ENCODE data around the gene MBNL1. TPM values are rescaled to one million over a fixed set of nuclear protein-coding genes. Genes with fewer than 3 reads are reported as not detected.
"Not testable (repeated sequence)": the region's sequence is repeated elsewhere in the genome, so short reads cannot be mapped to it uniquely, and the experiment has no call there.

MBNL1 gene
- polyA plus RNA-seq, 3 donors: 17.5 to 80.9 (median 65.6) TPM

DNA sequence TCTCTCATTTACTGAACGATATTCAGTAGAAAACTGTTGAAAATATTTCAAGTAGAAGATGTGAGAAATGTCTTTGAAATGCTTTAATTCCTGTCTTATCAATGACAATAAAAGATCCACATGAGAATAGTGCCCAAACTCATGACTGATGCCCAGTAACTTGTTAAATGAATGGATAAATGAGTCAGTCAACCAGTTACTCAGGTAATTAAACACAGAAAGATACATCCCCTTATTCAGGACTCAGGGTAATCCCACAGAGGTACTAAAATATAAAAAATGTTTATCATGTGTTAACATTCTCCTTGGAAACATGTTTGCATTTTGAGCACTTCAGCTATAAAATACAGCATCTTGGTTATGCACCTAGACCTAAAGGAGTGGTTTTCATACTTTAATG is 169.5 kb downstream of the MBNL1 start:
- H3K27ac ChIP-seq (ENCODE audit: low read depth, low read length): no peak overlapping the region
- 92 to 98% (median 95%) methylated on average over 1 of the region's 1 CpG for WGBS, 3 donors

DNA sequence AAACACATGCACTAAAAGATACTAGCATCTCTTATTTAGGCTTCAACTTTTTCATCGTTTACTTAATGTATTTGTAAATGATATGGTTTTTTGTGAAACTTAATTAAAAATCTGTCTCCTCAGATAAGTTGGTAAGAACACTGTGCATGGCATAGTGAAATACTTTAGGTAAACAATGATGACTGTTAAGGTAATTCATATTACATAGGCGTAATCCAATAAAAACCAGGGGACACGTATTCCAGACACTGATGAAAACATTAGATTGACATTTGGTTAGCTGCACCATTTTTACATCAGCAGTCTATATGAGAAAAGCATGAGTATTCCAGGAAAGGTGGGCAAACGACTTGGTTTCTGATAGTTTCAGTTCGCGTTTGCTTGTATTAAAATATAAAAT is 170.0 kb downstream of the MBNL1 start:
- H3K27ac ChIP-seq (ENCODE audit: low read depth, low read length): no peak overlapping the region
- 80 to 82% (median 81%) methylated on average over 6 of the region's 6 CpGs for WGBS, 3 donors

DNA sequence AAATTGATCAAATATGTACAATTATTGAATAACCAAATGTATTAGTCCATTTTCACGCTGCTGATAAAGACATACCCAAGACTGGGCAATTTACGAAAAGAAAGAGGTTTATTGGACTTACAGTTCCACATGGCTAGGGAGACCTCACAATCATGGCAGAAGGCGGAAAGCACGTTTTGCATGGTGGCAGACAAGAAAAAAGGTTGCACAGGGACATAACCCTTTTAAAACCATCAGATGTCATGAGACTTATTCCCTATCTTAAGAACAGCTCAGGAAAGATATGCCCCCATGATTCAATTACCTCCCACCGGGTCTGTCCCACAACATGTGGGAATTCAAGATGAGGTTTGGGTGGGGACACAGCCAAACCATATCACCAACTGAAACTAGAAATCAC is 171.5 kb downstream of the MBNL1 start:
- not testable (repeated sequence) for H3K27ac ChIP-seq (ENCODE audit: low read depth, low read length)
- 93 to 98% (median 95%) methylated on average over 5 of the region's 5 CpGs for WGBS, 3 donors

DNA sequence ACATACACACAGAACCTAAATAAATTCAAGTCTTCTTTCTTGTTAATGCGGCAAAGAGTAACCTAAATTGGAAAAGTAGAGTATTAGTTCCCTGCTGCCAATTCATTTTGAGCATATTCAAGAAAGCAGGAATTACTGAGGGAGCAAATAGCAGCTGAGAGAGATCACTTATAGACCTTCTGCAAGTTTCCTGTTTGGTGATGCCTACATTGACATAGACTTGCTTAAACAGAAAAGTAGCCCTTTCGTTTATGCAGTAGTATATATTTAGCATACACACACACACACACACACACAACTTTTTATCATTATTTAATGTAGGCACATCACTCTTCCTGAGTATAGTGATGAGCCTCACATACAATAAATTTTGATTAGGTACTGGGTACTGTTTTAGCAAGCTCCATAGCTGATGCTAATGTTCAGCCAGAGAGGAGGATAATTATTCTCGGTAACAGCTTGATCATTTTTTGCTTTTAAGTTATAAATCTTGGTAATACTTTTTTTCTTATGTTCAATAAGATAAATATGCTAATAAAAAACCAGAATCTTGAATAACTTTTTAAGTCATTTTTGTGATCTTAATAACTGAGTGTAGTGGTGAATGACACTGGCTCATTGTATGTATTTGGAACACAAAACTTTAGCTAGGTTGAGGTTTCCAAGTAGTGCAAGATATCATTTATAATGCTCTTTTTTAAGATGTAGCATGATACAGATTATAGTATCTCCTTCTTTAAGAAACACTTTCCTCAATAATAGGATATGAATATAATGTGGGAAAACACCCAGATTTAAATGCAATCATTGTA is 174.7 kb downstream of the MBNL1 start:
- 54 to 65% (median 56%) methylated on average over 3 of the region's 3 CpGs for WGBS, 3 donors
- no peak overlapping the region for H3K27ac ChIP-seq (ENCODE audit: low read depth, low read length)

DNA sequence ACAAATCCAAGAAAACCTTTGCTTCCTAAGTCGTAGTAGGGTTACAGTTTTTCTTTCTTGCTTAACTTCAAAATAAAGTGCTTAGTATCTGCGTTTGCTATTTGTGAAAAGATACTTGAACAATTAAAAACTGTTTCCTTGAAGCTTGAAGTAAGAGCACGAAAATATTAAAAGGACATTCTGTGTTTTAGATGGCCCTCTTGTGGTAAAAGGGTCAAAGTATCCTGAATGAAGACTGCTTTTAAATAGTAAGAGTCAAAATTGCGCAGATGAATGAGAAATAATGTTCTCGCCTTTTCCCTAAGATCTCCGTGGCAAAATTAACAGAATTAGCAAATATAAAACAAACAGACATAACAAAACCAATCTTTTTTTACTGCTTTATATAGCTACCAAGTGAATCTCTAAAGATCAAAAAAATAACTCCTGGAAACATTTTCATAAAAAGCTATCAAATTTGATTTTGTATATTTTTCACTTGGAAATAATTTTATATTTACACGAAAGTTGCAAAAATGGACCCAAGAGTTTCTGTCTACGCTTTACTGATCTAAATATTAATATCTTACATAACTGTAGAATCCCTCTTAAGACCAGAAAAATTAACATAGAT is 175.4 kb downstream of the MBNL1 start:
- no peak overlapping the region for H3K27ac ChIP-seq (ENCODE audit: low read depth, low read length)
- 23 to 35% (median 30%) methylated on average over 8 of the region's 8 CpGs for WGBS, 3 donors

DNA sequence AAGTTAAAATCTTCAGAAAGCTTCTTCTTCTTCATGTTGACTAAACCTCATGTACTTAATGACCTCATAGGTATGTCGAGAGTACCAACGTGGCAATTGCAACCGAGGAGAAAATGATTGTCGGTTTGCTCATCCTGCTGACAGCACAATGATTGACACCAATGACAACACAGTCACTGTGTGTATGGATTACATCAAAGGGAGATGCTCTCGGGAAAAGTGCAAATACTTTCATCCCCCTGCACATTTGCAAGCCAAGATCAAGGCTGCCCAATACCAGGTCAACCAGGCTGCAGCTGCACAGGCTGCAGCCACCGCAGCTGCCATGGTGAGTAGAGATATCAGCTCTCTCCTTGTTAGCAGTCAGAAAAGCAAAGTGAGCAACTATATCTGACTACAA is 176.5 kb downstream of the MBNL1 start:
- WGBS, 3 donors: 75 to 85% (median 78%) methylated on average over 6 of the region's 6 CpGs

DNA sequence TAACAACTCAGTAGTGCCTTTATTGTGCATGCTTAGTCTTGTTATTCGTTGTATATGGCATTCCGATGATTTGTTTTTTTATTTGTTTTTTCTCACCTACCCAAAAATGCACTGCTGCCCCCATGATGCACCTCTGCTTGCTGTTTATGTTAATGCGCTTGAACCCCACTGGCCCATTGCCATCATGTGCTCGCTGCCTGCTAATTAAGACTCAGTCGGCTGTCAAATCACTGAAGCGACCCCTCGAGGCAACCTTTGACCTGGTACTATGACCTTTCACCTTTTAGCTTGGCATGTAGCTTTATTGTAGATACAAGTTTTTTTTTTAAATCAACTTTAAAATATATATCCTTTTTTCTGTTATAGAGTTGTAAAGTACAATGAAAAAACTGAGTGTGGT is 177.8 kb downstream of the MBNL1 start:
- WGBS, 3 donors: 73 to 84% (median 75%) methylated on average over 7 of the region's 7 CpGs
- no peak overlapping the region for H3K27ac ChIP-seq (ENCODE audit: low read depth, low read length)

More for the DNA sequence above, 176.5 kb downstream of the MBNL1 start:
- H3K27ac ChIP-seq (ENCODE audit: low read depth, low read length): no peak overlapping the region

DNA sequence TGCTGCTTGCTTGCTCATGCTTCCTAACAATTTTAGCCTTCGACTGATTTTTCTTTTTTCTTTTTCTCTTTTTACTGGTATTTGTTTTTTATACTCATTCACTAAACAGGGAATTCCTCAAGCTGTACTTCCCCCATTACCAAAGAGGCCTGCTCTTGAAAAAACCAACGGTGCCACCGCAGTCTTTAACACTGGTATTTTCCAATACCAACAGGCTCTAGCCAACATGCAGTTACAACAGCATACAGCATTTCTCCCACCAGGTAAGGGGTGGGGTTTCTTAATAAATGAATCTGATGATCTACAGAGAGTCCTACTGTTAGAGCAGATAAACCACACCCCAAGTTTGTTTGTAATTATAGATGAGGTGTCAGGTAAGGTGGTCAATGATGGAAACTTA is 178.8 kb downstream of the MBNL1 start:
- H3K27ac ChIP-seq (ENCODE audit: low read depth, low read length): no peak overlapping the region

DNA sequence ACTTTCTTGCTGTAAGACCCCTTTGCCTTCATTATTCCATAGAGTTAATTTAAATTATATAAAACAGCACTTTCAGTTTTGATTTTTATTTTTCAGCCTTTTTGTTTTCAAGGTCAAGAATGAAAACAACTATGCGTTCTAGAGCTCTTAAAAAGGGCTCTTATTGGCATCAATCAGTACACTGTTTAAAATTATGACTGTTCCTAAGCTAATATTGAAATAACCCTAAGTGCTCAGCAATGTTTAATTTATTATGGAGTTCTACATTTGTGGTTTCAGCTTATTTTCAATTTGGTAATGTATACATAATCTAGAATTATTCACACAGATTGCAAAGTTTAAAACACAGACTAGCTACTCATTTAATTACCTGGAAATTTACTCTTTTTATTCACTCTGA is 179.4 kb downstream of the MBNL1 start:
- no peak overlapping the region for H3K27ac ChIP-seq (ENCODE audit: low read depth, low read length)
- 50 to 90% (median 86%) methylated on average over 1 of the region's 1 CpG for WGBS, 3 donors

More for the DNA sequence above, 178.8 kb downstream of the MBNL1 start:
- WGBS, 3 donors: 72 to 80% (median 80%) methylated on average over 3 of the region's 3 CpGs

DNA sequence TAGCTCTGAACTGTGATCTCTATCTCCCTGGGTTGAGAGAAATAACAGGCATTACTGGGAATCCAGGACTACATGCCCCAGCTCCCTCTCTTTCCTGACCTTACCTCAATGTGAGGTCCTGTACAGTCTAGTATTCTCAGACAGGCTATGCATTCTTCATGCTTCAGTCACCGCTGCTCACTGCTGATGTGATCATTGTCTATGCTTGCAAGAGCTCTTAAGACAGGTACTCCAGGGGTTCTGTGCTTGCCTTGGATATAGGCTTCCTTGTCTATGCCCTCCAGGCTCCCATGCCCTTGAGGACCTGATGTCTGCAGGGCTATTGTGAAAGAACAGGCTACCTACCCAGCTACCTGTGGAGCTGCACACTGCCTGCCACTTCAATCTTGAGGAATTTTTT is 183.6 kb downstream of the MBNL1 start:
- 94 to 100% (median 94%) methylated on average over 1 of the region's 1 CpG for WGBS, 3 donors
- H3K27ac ChIP-seq (ENCODE audit: low read depth, low read length): no peak overlapping the region

DNA sequence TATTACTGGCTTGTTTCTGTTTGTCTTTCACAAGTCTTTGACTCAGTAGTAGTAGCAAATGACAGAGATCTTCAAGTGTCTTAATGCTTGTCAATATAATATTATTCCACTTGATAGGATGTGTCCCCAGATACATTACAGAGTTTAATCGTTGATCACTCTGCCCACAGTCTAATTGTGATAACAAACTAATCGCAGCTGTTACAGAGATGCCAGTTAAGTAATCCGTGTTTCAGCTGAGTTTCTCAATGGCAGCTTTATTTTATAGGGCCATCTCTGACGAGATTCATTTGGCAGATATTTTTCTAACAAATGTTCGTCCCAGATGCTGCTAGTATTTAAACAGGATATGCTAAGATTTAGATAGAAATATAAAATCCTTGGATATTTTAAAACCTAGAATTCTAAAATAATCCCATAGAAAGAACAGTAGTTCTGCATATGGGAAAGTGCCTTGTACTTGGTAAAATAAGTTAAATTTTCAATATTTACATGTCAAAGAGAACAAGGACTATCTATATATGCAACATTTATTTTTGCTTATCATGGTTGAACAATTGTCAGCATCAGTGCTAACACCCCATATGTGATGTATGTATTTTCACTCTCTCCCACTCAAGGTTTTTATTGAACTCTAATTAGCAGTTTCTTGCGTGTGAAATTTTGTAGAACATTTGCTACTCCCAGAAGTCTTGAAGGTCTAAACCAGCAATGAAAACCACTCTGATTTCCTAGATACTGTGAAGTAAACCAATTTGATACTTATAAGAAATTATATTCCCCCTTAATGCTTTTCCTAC is 185.5 kb downstream of the MBNL1 start:
- WGBS, 3 donors: 70 to 81% (median 71%) methylated on average over 6 of the region's 6 CpGs
- no peak overlapping the region for H3K27ac ChIP-seq (ENCODE audit: low read depth, low read length)

DNA sequence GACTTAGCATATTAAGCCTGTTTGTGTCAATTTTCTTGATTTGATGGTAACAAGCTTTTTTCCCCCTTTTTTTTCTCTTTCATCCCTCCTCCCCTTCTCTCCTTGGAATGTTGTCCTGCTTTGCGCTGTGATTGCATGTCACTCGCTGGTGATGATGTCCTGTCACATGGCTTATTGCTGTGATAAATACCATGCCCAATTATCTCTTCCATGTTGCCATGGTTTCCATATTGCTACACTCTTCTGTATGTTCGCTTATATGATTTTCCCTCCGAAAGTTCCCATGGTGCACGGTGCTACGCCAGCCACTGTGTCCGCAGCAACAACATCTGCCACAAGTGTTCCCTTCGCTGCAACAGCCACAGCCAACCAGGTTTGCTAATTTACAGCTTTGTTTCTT is 187.3 kb downstream of the MBNL1 start:
- H3K27ac ChIP-seq (ENCODE audit: low read depth, low read length): no peak overlapping the region
- WGBS, 3 donors: 97 to 98% (median 98%) methylated on average over 8 of the region's 8 CpGs

DNA sequence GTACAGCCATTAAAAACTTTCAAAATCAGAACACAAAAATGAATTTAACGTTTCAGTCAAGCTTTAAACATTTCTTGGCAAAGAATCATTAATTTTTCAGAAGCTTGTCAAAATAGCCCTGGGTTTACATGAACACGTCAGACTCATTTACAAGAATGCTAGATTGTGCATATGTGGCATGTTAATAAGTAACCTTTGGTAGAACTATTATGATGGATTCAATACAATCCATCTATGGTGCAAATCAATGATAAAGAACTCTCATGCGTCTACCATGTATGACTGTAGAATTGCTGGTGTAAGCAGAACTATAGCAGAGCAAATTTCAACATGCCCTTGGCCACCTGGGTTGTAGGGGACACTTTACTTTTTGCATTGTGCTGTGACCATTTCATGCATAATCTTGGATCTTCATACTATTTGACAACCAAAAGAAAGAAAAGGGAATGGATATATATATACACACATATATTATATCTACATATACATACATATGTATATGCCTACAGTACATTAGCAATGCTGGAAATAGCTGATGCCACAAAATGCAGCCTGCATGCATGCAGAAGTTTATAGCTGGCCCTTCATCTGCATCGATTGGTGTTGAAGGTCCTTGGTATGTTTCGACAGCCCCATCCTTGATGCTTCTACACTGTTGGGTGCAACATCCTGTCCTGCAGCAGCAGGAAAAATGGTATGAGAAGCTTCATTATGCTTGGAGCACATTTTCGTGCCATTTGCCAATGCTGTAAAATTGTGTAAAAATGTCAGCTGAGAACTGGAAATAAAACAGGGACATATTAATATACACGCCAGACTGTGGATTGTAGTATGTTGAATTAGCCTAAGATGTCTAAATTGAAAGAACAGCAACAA is 189.0 kb downstream of the MBNL1 start:
- 70 to 76% (median 75%) methylated on average over 7 of the region's 7 CpGs for WGBS, 3 donors
- H3K27ac ChIP-seq (ENCODE audit: low read depth, low read length): no peak overlapping the region

DNA sequence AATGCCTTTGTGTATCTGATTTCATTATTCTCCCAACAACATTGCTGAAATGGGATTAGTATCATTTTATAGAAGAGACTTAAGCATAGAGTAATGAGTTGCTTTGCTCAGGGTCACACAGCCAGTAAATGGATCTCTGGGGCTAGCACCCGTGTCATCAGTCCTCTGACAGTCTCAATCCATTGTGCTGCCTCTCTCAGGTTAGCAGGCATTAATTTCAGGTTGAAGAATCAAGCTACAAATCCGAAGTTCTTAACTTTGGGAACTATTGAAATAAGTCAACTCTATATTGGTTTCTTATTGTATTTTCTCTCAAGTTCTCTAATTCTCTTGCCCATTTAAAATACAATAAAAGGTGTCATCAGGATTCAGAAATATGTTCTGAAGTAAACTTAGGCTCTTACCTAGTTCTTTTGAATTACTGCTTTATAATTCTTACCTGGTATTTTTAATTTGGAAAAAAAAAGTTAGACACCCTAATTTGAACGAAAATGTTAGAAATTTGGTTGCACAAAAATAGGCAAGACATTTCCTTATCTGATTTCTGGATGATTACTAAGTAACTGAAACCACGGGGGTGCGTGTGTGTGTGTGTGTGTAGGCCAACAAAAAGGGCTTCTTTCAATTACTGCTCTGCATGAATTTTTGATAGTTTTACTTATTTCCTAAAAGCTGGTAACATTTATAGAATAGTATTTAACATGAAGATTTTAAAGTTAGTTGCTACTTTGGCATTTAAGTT is 189.8 kb downstream of the MBNL1 start:
- no peak overlapping the region for H3K27ac ChIP-seq (ENCODE audit: low read depth, low read length)
- WGBS, 3 donors: 67 to 73% (median 67%) methylated on average over 5 of the region's 5 CpGs

DNA sequence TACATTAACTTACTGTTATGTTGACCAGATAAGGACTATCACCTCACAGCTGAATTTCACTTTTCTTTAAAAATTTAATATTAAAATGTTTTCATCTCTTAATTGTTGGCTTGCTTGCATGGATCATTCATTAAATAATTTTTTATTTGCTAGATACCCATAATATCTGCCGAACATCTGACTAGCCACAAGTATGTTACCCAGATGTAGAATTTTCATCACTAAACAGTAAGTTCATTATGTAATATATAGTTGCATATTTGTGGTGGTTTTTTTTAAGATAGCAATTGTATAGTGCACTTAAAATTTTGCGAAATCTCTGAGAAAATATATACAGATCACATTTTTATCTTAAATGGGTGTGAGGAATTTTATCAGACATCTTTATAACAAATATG is 190.4 kb downstream of the MBNL1 start:
- WGBS, 3 donors: 79 to 96% (median 87%) methylated on average over 2 of the region's 2 CpGs
- no peak overlapping the region for H3K27ac ChIP-seq (ENCODE audit: low read depth, low read length)

DNA sequence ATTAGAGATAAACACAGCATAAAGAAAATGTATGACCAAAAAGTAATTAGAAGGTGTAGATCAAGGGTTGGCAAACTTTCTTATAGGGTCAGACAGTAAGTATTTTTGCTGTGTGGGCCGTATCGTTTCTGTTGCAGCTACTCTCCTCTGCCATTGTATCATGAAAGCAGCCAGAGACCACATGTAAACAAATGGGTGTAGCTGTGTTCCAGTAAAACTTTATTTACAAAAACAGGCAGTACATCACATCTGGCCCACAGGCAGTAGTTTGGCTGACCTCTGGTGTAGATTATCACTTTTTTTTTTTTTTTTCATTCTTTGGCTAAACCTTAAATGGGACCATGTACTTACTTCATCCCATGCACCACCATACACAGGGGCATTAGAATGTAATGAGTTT is 190.8 kb downstream of the MBNL1 start:
- 94 to 97% (median 94%) methylated on average over 2 of the region's 2 CpGs for WGBS, 3 donors
- H3K27ac ChIP-seq (ENCODE audit: low read depth, low read length): no peak overlapping the region

DNA sequence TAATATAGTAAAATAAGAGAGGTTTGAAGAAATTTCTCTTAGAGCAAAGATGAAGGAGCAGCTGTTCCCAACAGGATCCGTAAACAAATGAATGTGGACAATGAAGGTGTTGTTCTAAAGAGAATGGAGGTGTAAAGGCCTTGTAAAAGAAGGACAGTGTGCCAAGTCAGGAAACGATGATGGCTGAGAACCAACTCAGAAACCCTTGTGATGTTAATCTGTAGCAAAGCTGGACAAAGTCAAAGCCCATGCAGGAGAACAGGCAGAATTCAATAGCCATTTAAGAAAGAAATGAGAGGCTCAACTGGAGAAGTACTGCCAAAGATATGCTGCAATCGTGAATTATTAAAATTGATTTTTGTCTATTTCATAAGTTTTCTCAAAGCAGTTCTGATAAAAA is 192.2 kb downstream of the MBNL1 start:
- WGBS, 3 donors: 53 to 63% (median 56%) methylated on average over 3 of the region's 3 CpGs
- no peak overlapping the region for H3K27ac ChIP-seq (ENCODE audit: low read depth, low read length)

DNA sequence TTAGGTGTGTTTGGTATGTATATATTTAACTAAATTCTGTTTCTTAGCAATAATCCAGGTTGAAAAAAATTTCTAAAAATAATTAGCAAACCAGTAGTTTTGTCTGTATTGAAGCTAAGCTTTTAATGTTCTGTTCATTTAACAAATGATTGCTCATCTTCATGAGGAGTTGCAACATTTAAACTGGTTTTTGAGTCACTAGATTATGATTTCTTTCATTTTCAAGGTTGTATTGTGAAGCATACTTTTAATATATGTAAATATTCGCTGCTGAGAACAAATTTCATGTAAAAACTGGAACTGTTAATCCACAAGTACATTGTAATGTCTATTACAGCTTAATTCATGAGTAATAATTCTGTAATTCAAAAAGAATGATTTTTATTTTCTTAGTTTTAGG is 192.7 kb downstream of the MBNL1 start:
- no peak overlapping the region for H3K27ac ChIP-seq (ENCODE audit: low read depth, low read length)
- 93 to 100% (median 100%) methylated on average over 1 of the region's 1 CpG for WGBS, 3 donors

All from adipose tissue (tissue), 3 donors.